Cardiac fibroblast (primary cell): ENCODE data around the gene ENG.

Experiments
- DNase-seq, 2 donors: peaks; one replicate each; pipeline versions ENCODE4 v3.0.0 to v3.0.0-alpha.2; 2010; ENCODE audit warnings: low read depth in 2 of 2
- H3K4me3 ChIP-seq, 2 donors: replicated peaks in 1 of 2; 1 replicate in 1 of 2; 2 replicates in 1 of 2; pipeline ENCODE4 v1.5.1; 2011; ENCODE audit warnings: low read depth in 2 of 2, low read length in 2 of 2, mild to moderate bottlenecking in 2 of 2, moderate library complexity in 1 of 2
- CTCF ChIP-seq: IDR thresholded peaks from one replicate; pipeline ENCODE4 v1.5.1; 2011; ENCODE audit warnings: low read depth, mild to moderate bottlenecking, low read length, inconsistent platforms

The ENG gene

GRCh38 chr9:127778280-127779135, 76.0 kb downstream of the ENG start, which contains the start of gene SH2D3C:
TSS of gene SH2D3C (minus strand) at chr9:127778666. CDS start at chr9:127778627, 39 bp downstream.
- DNase-seq: peak in 1 of 2 donors; percentile 52
- TF ChIP-seq CTCF: no peak
- no peak within 1 kb of the TSS for H3K4me3 ChIP-seq

DNA sequence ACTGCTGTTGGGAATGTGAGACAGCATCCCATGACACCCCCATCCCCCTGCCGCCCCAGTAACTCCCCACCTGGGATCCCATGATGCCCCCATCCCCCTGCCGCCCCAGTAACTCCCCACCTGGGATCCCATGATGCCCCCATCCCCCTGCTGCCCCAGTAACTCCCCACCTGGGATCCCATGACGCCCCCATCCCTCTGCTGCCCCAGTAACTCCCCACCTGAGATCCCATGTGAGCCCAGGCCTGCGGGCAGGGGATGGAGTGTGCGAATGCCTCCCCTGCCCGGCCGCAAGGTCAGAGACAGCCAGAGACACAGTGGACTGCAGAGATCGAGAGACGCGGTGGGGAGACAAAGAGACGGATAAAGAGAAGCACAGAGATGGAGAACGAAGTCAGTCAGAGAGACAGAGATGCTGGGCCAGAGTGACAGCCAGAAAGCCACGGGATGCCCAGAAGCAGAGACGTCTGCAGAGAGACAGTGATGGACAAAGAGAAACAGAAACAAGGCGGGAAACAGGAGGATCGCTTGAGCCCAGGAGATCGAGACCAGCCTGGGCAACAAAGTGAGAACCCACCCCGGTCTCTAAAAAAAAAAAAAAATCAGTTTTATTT, 77.0 kb downstream of the ENG start:
- DNase-seq: no peak
- no peak for TF ChIP-seq CTCF
- no peak overlapping the region for H3K4me3 ChIP-seq

- TF ChIP-seq CTCF: no peak
- H3K4me3 ChIP-seq: no peak overlapping the region
Measured at GRCh38 chr9:127776924-127777289, 77.6 kb downstream of the ENG start.

DNA sequence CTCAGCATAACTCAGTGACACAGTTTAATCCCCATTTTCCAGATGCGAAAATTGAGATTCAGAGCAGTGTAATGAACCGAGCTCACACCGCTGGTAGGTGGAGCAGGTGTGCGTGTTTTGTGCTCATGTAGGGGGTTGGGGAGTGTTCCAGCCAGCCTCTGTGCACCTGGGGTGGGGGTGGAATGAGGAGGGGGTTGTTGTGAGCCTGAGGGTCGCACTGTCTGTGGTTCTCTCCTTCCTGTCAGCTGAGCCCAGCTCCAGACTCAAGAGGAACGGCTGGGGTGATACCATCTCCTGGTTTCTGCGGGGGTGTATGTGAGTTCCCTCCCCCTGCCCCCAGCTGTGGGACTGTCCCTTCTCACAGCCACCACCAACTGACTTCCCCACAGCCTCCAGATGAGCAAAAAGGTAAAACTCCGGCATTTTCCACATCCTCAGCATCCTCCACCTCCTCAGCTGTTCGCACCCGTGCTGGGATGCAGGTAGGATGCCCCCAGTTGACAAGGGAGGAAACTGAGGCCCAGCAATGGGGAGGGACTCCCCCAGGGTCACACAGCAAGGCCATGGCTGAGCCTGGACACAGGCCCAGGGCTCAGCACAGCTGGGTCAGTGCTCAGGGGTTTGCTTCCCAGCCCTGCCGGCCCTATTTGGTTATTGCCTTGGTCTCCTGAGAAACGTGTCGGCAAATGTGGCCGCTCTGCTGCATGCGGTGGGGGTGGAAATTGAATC, 78.1 kb downstream of the ENG start:
- H3K4me3 ChIP-seq: no peak overlapping the region
- no peak for DNase-seq
- no peak for TF ChIP-seq CTCF

More at GRCh38 chr9:127776924-127777289, 77.6 kb downstream of the ENG start:
- no peak for DNase-seq

DNA sequence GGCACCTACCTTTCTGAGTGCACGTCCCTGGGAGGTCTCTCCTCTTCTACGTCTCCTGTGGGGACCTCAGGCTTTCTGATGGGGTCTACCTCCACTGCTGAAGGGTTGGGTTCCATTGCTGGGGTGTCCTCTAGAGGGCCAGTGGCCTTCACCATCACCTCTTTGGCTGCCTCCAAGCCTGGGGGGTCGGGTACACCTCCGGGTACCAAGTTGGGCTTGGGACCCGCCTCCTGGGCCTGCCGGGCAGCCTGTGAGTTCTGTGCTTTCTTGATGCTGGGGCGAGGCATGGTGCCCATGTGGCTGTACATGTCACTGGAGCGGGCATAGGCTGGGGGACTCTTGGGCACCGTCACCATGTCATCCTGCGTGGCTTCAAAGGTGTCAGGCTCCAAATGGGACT, 80.5 kb downstream of the ENG start:
- no peak overlapping the region for H3K4me3 ChIP-seq
- no peak for TF ChIP-seq CTCF
- no peak for DNase-seq

- TF ChIP-seq CTCF: no peak
Measured at GRCh38 chr9:127773272-127773671, 81.2 kb downstream of the ENG start.

More at GRCh38 chr9:127773272-127773671, 81.2 kb downstream of the ENG start:
- DNase-seq: no peak
- H3K4me3 ChIP-seq: no peak overlapping the region
